ENCODE measurements around the gene PRDM12.

DNA sequence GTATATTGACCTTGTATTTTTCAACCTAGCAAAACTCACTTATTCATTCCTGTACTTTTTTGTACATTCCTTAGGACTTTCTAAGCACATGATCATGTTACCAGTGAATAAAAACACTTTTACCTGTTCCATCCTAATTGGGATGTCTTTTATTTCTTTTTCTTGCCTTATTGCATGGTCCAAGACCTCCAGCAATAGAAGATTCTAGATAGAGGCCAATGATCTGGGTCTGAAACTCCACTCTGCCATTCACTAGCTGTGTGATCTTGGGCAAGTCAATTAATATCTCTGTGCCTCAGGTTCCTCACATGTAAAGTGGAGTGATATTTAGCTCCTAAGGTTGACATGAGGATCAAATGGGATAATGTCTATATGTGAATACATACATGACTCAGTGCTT is 20.7 kb downstream of the PRDM12 start:
- TF ChIP-seq ZNF565 (CRISPR knock-in tag; conservative IDR thresholded peaks at IDR 0.05; ENCODE audit: low read depth) (no peak), GLIS3 (CRISPR knock-in tag; IDR thresholded peaks at IDR 0.05) (no peak)

All from SK-N-SH treated with all-trans-retinoic acid at 6 μM for 48 hours (cell line).